Gastrocnemius medialis (tissue), 4 donors: ENCODE data around the gene EME2.

ENCODE experiments used
- POLR2A ChIP-seq, 2 donors: fragments of 450-650 bp; IDR thresholded peaks; one replicate each; pipeline ENCODE4 v1.6.1; 2017; ENCODE audit warnings: antibody characterized with exemption in 2 of 2, mild to moderate bottlenecking in 2 of 2, moderate library complexity in 2 of 2
- TF ChIP-seq, protein P1 (sequence below), 5 experiments: fragments of 450-650 bp in 3 of 5; fragments of 200-600 bp in 2 of 5; sonication (generic) in 2 of 5; IDR thresholded peaks in 4 of 5; conservative IDR thresholded peaks in 1 of 5; 1 replicate in 4 of 5; 2 replicates in 1 of 5; pipeline ENCODE4 v1.5.1; 2016 to 2019; ENCODE audit warnings: antibody characterized with exemption in 5 of 5, mild to moderate bottlenecking in 3 of 5, moderate library complexity in 3 of 5

DNA sequence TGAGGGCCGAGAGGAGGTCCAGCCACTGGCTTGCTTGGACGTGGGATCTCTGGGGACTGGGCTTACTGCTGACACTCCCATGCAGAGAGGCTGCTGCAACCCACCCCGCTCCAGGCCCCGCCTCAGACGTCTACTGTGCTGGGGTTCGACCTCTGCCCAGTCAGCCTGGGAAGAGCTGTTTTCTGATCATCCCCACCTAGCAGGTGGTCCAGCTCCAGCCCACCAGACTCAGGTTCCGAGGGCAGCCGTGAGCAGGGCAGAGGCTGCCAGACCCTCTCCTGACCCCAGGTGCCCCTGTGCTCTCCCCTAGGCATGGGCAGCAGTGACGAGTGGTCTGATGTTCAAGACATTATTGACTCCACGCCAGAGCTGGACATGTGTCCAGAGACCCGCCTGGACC lies 24.7 kb upstream of the EME2 start:
- TF ChIP-seq, protein P1, sequence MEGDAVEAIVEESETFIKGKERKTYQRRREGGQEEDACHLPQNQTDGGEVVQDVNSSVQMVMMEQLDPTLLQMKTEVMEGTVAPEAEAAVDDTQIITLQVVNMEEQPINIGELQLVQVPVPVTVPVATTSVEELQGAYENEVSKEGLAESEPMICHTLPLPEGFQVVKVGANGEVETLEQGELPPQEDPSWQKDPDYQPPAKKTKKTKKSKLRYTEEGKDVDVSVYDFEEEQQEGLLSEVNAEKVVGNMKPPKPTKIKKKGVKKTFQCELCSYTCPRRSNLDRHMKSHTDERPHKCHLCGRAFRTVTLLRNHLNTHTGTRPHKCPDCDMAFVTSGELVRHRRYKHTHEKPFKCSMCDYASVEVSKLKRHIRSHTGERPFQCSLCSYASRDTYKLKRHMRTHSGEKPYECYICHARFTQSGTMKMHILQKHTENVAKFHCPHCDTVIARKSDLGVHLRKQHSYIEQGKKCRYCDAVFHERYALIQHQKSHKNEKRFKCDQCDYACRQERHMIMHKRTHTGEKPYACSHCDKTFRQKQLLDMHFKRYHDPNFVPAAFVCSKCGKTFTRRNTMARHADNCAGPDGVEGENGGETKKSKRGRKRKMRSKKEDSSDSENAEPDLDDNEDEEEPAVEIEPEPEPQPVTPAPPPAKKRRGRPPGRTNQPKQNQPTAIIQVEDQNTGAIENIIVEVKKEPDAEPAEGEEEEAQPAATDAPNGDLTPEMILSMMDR (IDR thresholded peaks at IDR 0.05 in 4 of 5, conservative IDR thresholded peaks at IDR 0.05 in 1 of 5), result no peak
- no peak for TF ChIP-seq POLR2A (IDR thresholded peaks at IDR 0.05)
